Measurements from ENCODE around the gene CHD6.
A peak's percentile ranks its signal among the peaks of the same experiment; 100 is the strongest.

Gene CHD6, protein sequence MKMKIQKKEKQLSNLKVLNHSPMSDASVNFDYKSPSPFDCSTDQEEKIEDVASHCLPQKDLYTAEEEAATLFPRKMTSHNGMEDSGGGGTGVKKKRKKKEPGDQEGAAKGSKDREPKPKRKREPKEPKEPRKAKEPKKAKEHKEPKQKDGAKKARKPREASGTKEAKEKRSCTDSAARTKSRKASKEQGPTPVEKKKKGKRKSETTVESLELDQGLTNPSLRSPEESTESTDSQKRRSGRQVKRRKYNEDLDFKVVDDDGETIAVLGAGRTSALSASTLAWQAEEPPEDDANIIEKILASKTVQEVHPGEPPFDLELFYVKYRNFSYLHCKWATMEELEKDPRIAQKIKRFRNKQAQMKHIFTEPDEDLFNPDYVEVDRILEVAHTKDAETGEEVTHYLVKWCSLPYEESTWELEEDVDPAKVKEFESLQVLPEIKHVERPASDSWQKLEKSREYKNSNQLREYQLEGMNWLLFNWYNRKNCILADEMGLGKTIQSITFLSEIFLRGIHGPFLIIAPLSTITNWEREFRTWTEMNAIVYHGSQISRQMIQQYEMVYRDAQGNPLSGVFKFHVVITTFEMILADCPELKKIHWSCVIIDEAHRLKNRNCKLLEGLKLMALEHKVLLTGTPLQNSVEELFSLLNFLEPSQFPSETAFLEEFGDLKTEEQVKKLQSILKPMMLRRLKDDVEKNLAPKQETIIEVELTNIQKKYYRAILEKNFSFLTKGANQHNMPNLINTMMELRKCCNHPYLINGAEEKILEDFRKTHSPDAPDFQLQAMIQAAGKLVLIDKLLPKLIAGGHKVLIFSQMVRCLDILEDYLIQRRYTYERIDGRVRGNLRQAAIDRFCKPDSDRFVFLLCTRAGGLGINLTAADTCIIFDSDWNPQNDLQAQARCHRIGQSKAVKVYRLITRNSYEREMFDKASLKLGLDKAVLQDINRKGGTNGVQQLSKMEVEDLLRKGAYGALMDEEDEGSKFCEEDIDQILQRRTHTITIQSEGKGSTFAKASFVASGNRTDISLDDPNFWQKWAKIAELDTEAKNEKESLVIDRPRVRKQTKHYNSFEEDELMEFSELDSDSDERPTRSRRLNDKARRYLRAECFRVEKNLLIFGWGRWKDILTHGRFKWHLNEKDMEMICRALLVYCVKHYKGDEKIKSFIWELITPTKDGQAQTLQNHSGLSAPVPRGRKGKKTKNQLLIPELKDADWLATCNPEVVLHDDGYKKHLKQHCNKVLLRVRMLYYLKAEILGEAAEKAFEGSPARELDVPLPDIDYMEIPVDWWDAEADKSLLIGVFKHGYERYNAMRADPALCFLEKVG (N-terminal part only)

DNA sequence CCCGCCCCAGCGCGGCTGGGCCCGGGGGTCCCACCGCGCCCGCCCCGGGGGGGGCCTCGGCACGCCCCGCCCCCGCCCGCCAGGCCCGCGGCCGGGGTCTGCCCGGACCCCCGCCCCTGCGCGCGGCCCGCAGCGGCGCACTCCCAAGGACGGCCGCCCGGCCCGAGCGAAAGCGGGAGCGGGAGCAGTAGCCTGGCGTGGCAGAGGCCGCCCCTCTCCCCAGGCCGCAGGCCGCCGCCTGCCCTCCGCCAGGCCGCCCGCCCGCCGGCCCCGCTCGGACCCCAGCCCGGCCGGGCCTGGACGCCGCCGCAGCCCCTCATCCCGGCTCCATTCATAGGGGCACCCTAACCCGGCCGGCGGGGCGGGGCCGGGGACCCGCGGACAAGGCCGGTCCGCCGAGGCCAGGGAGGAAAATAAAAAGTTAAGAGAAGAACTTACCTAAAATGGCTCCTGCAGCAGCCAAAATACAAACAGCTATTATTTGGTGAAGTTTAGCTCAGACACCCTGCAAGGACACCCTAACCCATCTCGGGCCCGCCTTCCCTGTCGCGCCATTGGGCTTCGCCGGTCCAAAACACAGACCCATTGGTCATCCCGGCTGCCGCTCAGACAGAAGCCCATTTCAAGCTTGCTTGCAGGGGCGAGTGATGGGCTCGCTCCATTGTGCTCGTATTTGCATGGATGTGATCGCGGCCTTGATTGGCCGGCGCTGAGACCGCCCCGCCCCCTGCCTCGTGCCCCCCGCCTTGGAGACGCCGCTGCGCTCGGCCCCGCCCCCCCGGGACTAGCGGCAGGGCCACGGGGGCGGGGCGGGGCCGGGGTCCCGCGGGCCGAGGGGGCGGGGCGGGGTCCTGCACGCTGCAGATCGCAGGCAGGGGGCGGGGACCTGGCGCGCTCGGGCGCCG is at the start of gene CHD6:
CHD6 (minus strand) TSS at position 476 of the 905 bp plus-strand sequence. CDS start 67,040 bp downstream, outside the sequence.
- DNase-seq: peak; percentile 99

DNA sequence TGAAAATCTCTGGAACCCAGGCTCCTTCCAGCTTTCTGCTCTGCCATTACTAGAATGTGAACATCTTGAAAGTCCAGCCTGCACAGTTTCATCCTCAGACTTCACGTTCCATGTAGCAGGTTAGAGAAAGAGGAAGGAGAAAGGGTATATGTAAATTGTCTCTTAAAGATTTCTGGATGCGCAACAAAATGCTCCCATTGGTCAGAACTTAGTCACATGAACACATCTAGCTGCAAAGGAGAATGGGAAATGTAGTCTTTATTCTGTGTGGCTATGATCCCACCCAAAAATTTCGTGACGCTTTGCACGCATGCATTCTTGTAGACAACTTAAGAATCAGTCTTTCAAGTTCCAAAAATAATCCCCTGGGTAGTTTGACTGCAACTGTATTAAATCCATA is 46.4 kb upstream of the CHD6 start:
- DNase-seq: peak; percentile 18

DNA sequence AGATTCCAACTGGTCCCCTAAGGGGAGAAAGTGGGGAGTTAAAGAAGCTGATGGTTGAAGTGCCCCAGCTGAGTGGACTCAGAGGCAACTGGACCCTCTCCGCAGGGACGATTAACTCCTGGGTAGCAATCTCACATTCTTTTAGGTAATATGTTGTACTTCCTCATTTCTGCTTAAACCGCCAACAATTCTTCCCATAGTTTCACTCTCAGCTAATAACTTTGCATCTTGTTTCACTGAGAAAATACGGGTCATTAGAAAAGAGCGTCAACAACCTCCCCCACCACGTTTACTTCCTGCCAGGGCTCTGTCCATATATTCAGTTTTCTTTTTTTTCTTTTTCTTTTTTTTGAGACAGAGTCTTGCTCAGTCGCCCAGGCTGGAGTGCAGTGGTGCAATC is 39.5 kb upstream of the CHD6 start:
- DNase-seq: no peak

DNA sequence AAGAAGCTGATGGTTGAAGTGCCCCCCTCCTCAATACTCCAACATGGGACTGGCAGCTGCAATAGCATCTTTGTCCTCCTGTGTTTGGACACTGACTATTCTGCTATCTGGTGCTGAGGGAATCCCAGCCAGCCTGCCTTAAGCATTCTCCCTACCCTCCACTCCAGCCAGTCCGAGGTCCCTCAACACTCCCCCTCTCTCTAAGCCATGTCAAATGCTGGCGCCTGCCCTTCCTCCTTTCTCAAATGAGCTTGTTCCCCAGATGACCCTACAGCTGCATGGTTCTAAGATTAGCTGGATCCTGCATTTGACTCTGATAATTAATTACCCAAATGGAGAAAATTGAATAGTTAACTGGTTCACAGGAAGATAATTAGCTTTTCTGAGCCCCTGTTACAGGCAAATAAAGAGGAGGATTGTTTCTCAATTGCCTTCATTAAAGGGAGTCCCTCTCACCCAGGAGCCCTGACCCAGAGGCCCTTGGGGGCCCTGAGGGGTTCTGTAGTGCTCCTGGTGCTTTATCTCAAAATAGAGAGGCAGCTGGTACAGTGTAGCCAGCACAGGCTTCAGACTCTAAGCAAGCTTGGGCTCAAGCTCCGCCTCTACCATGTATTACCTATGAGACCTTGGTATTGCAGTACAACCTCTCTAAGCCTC is 37.9 kb upstream of the CHD6 start:
- DNase-seq: peak; percentile 17

DNA sequence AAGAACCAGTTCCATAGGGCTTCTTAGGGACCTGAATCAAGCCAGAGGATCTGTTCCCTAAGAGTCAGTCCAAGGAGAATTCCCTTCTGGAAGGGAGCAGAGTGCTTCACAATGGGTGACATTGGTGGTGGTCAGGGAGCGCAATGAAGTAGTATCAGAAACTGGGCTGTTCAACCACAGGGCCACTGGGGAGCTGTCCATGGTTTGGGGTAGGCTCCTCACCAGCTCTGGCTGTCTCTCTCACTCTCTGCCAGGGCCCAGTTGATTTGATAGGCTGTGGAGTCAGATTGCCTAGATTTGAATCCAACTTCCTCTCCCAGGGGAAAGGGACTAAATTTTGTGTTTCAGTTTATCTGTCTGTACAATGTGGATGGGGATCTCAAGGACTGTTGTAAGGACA is 36.7 kb upstream of the CHD6 start:
- DNase-seq: peak; percentile 46

DNA sequence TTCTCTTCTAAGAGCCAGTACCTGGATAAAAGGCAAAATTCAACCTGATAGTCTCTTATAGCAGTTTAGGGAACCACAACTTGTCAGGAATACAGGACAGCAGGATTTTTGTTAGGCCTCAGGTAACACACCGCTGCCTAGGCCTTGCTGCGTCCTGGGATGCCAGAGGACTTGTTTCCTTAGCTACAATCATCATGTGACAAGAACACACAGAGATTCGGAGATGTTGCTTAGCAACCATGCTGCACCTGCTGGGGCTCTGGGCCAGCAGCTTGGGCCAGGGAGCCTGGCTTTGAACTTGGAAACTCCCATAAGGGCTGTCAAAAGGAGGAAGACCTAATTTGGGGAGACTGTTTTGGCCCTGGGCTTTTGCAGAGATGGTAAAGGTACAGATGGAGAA is 36.1 kb upstream of the CHD6 start:
- DNase-seq: peak; percentile 53

DNA sequence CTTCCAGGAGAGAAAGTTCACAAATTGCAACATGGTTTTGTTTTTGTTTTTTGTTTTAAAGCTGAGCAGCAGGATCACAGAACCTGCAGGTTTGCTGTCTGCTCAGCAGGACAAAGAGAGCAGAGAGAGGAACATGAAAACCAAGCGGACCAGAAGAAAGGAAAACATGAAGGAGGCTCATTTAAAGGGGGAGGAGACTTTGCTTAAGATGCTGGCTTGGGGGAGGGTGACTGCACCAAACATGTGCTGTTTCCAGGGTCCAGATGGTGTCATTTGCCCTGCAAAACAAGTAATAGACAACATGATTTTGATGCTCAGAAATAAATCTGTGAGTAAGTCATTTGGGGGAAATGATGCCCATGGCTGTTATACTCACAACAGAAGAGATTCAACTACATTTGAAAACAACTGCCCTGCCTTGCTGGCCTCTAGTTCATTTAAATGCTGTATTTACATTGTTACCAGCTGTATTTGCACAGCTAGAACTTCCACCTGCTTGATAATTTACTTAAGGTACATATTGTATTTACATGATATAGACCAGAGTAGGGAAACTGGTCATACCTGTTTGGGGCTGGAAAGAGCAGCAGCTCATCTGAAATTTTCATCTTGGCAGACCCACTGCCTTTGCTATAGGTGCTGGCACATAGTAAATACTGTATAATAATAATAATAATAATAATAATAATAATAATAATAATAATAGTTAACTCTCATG is 32.2 kb upstream of the CHD6 start:
- peak; percentile 55 for DNase-seq

DNA sequence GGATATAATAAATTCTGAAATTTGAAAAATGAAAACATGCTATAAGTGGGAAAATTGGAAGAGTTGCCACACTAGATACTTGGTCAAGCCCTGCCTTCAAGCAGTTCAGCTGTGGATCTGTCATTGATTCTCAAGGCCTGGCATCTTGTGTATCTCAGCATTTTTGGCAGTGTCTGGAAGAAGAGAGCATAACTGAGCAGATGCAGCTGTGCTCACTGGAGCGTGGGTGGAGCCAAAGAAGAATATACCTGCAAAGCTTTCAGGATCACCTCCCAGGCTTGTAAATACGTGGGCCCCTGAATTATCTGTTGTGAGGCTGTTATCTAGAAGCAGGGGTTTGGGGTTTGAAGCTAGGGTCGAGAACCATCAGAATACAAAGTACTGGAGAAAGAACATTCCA is 31.3 kb upstream of the CHD6 start:
- DNase-seq: peak; percentile 13

DNA sequence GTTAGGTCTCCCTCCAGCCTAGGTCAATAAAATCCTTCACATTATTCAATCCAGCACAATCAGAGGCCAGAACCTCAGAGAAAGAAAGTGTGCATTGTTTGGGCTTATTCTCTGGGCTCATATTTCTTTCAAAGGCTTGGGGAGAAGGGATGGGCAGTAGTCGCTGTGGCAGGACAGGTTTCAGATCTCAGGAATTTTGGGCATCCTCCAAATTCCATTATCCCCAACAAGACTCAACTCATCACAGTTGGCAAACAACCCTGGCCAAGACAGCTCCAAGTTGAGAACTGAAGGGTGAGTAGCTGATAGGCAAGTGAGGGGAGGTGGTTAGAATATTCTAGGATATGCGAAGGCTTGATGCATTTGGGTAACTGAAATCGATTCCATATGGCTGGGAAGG is 27.2 kb upstream of the CHD6 start:
- DNase-seq: peak; percentile 2

DNA sequence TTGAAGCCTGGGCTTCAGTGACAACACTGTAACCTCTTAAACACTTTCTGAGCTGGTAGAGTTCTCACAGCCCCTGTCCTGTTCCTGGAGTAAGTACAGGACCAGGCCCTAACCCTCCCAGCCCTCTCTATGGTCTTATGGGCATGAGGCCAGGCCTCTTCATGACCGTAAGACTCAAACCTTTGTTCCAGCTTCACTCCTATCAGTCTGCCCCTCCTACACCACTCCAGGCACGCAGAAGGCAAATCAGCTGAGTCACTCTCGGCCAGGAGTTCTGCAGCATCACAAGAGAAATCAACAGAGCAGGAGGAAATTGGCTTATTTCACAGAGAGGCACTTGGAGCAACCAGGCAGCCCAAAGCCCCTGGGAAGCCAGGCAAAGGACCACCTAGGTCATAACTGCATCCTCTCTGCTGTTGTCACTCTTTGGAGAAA is 25.3 kb upstream of the CHD6 start:
- peak; percentile 56 for DNase-seq

DNA sequence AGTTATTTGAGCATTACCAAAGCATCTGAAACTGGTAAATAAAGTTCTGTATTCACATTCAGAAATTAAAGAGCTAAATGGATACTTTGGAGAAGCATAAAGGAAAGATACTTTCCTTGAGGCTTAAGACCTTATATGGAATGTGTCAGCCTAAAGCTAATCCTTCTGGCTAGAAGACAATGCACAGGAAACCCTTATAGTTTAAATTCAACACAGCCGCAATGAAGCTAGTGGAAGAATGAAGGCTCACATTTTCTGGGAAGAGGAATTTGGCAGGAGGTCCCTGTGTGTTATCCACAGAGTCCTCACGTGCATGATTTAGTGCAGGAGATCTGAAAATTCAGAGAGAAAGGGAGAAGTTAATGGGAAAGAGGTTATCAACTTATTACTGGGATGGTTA is 21.5 kb upstream of the CHD6 start:
- no peak for DNase-seq

DNA sequence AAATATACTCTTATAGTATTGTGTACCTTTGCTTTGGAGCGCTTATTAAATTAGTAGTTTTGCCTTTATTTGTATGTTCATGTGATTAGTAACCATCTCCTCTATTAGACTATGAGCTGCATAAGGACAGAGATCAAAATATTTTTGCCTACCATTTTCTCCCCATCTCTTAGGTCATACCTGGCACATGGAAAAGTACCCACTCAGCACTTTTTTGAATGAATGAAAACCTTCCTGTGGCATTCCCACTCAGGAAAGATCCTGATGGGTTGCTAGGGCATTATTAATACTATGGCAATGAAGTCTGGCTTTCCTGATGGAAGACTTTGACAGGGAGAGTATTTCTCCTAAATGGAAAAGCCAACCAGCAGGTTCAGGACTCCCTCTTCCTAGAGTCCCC is 20.3 kb upstream of the CHD6 start:
- no peak for DNase-seq

DNA sequence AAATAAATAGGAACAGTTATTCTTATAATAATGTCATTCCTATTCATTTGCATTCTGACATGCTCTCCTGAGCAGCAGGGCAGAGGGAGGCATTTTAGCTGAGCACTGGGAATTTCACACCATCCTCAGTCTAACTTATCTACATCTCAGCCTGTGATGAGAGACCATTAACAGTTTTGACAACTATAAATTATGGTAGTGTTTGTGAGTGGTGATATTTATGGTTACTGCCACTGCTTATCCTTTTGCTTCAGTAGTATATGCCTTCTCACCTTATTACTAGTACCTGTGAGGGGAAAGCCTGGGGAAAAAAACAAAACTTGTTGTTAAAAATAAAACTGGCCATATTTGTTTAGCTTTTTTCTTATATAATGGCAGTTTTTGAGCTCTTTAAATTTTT is 17.0 kb upstream of the CHD6 start:
- DNase-seq: no peak

DNA sequence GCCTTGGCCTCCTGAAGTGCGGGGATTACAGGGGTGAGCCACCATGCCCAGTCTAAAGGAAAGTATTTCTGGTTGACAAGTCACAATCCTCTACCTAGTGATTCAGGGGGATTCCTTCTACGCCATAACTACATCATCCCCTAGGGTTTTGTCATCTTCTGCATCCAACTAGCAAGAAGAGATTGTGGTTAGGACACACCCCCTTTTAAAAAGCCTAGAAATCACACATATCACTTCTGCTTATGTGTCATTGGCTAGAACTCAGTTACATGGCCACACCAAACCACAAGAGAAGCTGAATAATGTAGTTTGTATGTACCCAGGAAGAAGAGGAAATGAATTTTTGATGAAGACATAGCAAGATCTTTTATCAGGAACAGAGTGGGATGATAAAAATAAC is 14.7 kb upstream of the CHD6 start:
- no peak for DNase-seq

DNA sequence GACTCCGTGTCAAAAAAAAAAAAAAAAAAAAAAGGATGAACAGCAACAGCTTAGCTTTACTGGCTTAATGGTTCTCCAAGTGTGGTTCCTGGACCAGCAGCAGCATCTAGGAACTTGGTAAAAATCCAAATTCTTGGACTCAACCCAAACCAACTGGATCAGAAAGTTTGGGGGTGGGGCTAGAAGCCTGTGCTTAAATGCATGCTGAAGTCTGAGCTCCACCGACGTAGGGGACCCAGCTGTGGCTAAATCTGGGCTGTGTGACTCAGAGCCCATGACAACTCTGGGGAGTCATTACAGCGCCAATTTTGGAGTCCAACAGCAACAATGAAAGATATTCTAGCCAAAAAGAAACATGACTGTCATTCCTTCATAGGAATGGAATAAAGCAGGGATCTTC is 13.6 kb upstream of the CHD6 start:
- DNase-seq: no peak

DNA sequence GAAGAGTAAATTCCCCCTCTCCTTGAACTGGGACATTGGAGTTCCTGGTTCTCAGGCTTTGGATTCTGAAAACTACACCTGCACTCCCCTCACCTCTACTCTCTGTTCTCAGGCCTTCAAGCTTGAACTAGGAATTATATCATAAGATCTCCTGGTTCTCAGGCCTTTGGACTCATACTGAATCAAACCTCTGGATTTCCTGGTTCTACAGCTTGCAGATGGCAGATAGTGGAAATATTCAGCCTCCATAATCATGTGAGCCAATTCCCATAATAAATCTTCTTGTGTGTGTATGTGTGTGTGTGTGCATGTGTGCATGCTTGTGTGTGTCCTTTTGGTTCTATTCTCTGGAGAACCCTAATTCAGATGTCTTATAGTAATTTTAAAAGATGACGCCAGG is 12.7 kb upstream of the CHD6 start:
- DNase-seq: no peak

DNA sequence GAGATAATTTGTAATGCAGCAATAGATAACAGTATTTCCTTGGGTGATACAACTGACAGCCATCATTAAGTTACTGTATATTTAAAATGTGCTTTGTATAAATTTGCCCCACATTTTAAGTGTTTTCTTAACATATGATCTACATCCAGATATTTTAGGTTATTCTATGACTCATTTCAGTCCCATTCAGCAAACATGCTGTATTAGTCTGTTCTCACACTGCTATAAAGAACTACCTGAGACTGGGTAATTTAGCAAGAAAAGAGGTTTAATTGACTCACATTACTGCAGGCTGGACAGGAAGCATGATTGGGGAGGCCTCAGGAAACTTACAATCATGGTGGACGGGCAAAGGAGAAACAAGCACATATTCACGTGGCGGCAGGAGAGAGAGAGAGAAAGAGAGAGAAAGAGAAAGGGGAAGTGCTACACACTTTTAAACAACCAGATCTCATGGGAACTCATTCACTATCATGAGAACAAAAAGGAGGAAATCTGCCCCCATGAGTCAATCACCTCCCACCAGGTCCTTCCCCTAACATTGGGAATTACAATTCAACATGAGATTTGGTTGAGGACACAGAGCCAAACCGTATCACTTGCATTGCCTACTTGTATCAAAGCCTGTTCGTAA is 9.6 kb upstream of the CHD6 start:
- no peak for DNase-seq

DNA sequence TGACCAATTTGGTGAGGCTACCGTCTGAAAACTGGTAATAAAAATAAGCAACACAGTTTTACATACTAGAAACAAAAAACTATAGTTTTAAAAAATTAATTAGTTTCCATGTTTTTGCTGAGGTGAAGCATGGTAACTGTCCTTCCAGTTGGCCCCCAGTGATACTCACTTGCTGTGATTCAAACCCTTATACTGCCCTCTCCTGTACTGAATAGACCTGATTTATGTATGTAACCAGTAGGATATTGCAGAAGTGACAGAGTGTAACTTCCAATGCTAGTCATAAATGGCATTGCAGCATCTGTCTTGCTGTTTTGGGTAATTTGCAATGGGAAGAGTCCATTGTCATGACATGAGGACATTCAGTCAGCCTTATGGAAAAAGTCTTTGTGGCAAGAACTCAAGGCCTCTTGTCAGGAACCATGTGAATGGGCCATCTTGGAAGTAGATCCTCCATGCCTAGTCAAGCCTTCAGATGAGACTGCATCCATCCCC is 8.9 kb upstream of the CHD6 start:
- no peak for DNase-seq

DNA sequence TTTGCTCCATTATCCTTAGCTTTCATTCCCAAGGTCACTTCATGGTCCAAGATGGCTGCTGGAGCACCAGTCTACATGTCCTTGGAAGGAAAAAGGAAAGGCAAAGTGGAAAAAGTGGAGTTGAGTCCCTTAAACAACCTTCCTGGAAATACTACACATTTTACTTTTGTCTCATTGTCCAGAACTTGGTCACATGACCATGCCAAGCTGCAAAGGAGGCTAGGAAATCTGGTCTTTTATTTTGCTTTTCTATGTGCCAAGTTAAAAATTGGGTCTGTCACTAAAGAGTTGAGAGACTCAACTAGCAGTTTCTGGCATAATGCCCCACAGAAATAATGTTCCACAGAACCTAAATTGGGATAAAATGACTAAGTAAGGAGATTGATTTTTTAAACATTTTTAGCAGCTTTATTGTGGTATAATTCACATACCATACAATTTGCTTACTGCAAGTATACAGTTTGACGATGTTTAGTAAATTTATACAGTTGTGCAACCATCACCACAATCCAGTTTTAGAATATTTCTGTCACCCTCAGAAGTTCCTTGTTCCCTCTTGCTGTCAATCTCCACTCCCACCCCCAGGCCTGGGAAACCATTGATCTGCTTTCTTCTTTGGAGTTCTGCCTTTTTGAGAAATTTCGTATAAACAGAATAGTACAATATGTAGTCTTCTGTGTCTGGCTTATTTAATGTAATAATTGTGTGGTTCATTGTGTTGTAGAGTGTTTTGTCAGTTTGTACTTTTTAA is 5.6 kb upstream of the CHD6 start:
- DNase-seq: no peak
